Ectodermal cell (in vitro differentiated cells): ENCODE results near the gene RGS3.

Experiments used
- H3K27ac ChIP-seq: 2 replicates; pipeline ENCODE4 v1.7.0; 2013; ENCODE audit warnings: mild to moderate bottlenecking, low read depth, low read length; ENCODE audit not compliant: insufficient read depth, poor library complexity, severe bottlenecking
- H3K27me3 ChIP-seq: 2 replicates; pipeline ENCODE4 v1.7.0; 2013; ENCODE audit warnings: mild to moderate bottlenecking, low read length; ENCODE audit not compliant: insufficient read depth, control insufficient read depth, poor library complexity, severe bottlenecking
- H3K36me3 ChIP-seq: one replicate; pipeline ENCODE4 v1.7.0; 2013; ENCODE audit warnings: low read length; ENCODE audit not compliant: control insufficient read depth, insufficient read depth
- H3K4me1 ChIP-seq: one replicate; pipeline ENCODE4 v1.7.0; 2013; ENCODE audit warnings: low read length; ENCODE audit not compliant: control insufficient read depth, insufficient read depth
- H3K4me3 ChIP-seq: 2 replicates; pipeline ENCODE4 v1.7.0; 2013; ENCODE audit warnings: low read depth, low read length, control low read depth; ENCODE audit not compliant: insufficient read depth
- H3K9me3 ChIP-seq: 2 replicates; pipeline ENCODE4 v1.7.0; 2013; ENCODE audit warnings: mild to moderate bottlenecking, low read length, moderate library complexity; ENCODE audit not compliant: control insufficient read depth
- WGBS, 2 experiments: methylation state at CpG; one replicate each; pipeline ENCODE4 v1.1.7; 2013; ENCODE audit warnings: missing lambda C conversion rate in 2 of 2; 5-methylcytosine and 5-hydroxymethylcytosine counted together

Gene RGS3

DNA sequence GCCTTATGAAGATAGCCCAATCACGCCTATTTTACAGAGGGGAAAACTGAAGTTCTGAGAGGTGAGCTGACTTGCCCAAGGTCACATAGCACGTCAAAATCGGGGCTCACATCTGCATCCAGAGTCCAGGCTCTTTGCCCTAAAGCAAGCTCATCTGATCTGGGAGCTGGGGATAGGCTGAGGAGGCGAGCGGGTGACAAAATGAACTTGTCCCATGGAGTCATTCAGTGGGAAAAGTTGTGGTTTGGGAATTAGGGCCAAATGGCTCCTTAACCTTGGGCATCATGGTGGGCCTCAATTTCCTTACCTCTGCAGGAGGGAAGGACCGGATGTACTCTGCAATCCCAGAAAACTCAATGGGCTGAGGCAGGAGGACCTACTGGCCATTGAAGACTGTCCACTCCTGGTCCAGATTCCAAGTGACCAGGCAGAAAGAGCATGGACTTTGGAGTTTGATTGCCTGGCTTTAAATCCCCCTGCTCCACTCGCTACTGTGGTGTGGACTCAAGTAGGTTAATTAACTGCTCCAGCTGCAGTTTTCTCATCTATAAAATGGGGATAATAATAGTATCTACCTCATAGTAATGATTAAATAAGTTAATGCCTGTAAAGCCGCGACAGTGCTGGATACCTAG is 160.4 kb downstream of the RGS3 start:
- no peak overlapping the region for H3K4me3 ChIP-seq
- H3K36me3 ChIP-seq, result no peaks in the 10 kb centered on the region
- H3K4me1 ChIP-seq, result peaks cover 25% of the 10 kb centered on the region
- no peaks in the 10 kb centered on the region for H3K9me3 ChIP-seq
- 97 to 98% methylated on average over 9 of the region's 9 CpGs for WGBS, 2 experiments
- H3K27ac ChIP-seq, result no peak overlapping the region
- no peaks in the 10 kb centered on the region for H3K27me3 ChIP-seq

- Histone ChIP-seq H3K27ac (no peak overlapping the region), H3K4me1 (peaks cover 24% of the 10 kb centered on the region), H3K4me3 (no peak overlapping the region), H3K36me3 (no peaks in the 10 kb centered on the region), H3K27me3 (no peaks in the 10 kb centered on the region), H3K9me3 (no peaks in the 10 kb centered on the region)
- 79 to 82% methylated on average over 9 of the region's 9 CpGs for WGBS, 2 experiments
Observed at GRCh38 chr9:113624721-113625120, 161.2 kb downstream of the RGS3 start.

- Histone ChIP-seq H3K27ac (no peak overlapping the region), H3K27me3 (no peaks in the 10 kb centered on the region), H3K4me3 (no peak overlapping the region), H3K4me1 (peaks cover 16% of the 10 kb centered on the region), H3K36me3 (no peaks in the 10 kb centered on the region), H3K9me3 (no peaks in the 10 kb centered on the region)
- WGBS, 2 experiments, result 95% methylated on average over 8 of the region's 8 CpGs
Observed at GRCh38 chr9:113625486-113625885, 162.0 kb downstream of the RGS3 start.

DNA sequence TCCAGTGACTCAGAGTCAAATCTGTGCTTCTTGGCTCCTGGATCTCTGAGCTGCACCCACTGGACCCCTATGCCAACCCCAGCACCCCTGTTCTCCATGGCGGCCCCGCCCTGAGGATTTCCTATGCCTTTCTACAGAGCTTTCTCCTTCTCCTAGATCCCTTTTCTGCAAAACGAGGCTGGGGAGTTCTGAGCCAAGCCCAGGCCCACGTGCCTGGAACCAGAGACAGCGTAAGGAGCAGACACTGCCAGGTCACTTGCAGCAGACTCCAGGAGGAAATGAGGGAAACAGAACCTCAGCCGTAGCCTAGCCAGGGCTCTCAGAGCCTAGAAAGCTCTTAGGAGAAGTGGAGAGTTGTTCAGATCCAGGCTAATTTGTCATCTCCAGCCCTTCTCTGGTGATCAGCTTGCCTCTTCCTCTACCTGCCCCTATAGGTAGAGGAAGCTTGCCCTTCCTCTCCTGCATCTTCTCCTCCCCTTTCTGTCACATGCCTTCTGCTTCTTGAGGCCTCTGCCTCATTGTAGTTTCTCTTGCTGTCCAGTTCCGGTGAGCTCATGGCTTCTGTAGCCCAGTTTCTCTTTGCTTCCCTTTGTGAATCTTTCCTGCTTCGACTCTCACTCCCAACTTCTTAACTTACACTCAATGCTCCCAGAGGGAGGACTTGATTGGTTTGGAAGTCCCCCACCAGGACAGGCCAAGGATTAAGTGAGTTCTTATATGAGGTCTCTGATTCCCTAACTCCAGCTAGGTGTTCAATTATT is 163.4 kb downstream of the RGS3 start:
- H3K9me3 ChIP-seq, result no peaks in the 10 kb centered on the region
- H3K27ac ChIP-seq, result no peak overlapping the region
- no peaks in the 10 kb centered on the region for H3K27me3 ChIP-seq
- H3K36me3 ChIP-seq, result no peaks in the 10 kb centered on the region
- peaks cover 8% of the 10 kb centered on the region for H3K4me1 ChIP-seq
- 87 to 93% methylated on average over 7 to 8 of the region's 8 CpGs for WGBS, 2 experiments
- no peak overlapping the region for H3K4me3 ChIP-seq

GRCh38 chr9:113628621-113629020 is 165.1 kb downstream of the RGS3 start:
- H3K4me1 ChIP-seq, result no peaks in the 10 kb centered on the region
- H3K36me3 ChIP-seq, result no peaks in the 10 kb centered on the region
- H3K27me3 ChIP-seq, result no peaks in the 10 kb centered on the region
- no peaks in the 10 kb centered on the region for H3K9me3 ChIP-seq
- no peak overlapping the region for H3K4me3 ChIP-seq
- 94 to 96% methylated on average over 4 of the region's 4 CpGs for WGBS, 2 experiments
- no peak overlapping the region for H3K27ac ChIP-seq

- Histone ChIP-seq H3K4me3 (no peak overlapping the region), H3K27ac (no peak overlapping the region), H3K9me3 (no peaks in the 10 kb centered on the region), H3K27me3 (no peaks in the 10 kb centered on the region), H3K36me3 (no peaks in the 10 kb centered on the region), H3K4me1 (peaks cover 14% of the 10 kb centered on the region)
- 89 to 90% methylated on average over 6 to 9 of the region's 11 CpGs for WGBS, 2 experiments
Observed at GRCh38 chr9:113630386-113631136, 167.0 kb downstream of the RGS3 start.

DNA sequence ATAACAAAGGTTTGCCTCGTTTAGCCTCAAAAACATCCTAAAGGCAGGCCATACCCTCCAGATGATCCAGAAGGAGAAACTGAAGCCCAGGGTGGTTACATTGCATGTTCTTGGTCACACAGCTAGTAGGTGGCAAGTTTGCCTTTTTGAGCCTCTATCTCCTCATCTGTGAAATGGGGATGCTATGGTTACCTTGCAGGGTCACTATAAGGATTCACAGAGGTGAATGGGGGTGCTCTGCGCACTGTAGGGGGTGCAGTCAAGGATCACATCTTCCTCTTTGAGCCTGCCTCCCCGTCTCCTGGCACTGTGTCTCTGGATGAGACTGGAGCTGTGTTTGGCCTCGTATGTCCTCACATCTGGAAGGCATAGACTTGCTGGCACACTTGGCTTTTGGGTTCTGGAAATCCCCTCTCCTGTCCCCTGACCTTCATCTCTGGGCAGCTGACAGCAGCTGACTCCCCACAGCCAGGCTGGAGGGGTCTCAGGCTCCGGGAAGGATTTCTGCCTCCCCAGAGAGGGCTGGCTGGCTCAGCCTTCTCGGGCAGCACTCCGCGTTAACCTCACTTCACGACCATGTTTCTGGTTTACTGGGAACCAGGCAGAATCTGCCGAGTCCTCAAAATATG is 167.7 kb downstream of the RGS3 start:
- no peaks in the 10 kb centered on the region for H3K9me3 ChIP-seq
- no peaks in the 10 kb centered on the region for H3K36me3 ChIP-seq
- no peak overlapping the region for H3K4me3 ChIP-seq
- H3K27me3 ChIP-seq, result no peaks in the 10 kb centered on the region
- 86 to 88% methylated on average over 10 of the region's 10 CpGs for WGBS, 2 experiments
- H3K4me1 ChIP-seq, result peaks cover 16% of the 10 kb centered on the region
- no peak overlapping the region for H3K27ac ChIP-seq

DNA sequence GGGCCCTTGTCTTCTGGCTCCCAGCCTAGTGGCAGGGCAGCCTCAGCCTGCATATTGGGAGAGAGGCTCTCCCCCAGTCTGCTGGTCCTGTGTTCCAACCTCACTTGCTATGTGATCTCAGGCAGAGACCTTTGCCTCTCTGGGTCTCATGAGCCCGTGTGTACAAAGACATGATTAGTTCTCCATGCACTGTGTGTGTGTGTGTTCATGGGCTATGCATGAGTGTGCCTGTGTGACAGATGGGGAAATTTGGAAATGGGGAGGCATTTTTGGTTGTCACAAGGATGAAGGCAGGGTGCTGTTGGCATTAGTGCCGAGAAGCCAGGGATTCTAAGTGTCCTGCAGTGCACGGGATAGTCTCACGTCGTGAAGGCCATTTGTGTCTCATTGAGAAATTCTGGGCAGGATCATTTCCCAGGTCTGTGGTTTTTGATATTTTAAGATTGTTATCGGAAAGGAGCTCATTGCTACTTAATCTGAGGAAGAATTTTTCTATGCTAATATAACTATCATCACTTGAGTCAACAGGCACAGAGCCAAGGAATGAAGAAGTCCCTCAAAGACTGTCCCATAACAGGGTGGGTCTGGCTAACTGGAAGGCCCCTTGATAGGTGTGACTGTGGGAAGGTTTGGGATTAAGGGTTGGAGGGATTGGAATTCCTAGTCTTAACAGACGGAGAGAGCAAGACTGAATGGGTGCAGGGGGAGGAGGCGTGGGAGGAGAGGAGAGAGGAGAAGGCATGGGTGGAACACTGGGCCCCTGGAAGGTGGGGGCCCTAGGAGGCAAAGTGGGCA is 168.5 kb downstream of the RGS3 start:
- Histone ChIP-seq H3K36me3 (no peaks in the 10 kb centered on the region), H3K4me1 (peaks cover 17% of the 10 kb centered on the region), H3K9me3 (no peaks in the 10 kb centered on the region), H3K27me3 (no peaks in the 10 kb centered on the region), H3K4me3 (no peak overlapping the region), H3K27ac (no peak overlapping the region)
- 76 to 79% methylated on average over 7 to 8 of the region's 8 CpGs for WGBS, 2 experiments

- Histone ChIP-seq H3K27ac (no peak overlapping the region), H3K4me1 (peaks cover 17% of the 10 kb centered on the region), H3K9me3 (no peaks in the 10 kb centered on the region), H3K36me3 (no peaks in the 10 kb centered on the region), H3K27me3 (no peaks in the 10 kb centered on the region), H3K4me3 (no peak overlapping the region)
- WGBS, 2 experiments, result 88 to 89% methylated on average over 15 of the region's 15 CpGs
Observed at GRCh38 chr9:113632776-113633590, 169.5 kb downstream of the RGS3 start.
